GM04504 (cell line): ENCODE data around the gene SCRN1.

Experiments
- DNase-seq: peaks from one replicate; pipeline ENCODE4 v3.0.0-alpha.2; 2012; ENCODE audit warnings: low read depth

SCRN1 gene

GRCh38 chr7:29989257-29989995, at the start of gene SCRN1:
Gene SCRN1 (minus strand): TSS chr7:29989801. CDS start chr7:29969067, 20,734 bp downstream.
- peak; percentile 8 for DNase-seq

DNA sequence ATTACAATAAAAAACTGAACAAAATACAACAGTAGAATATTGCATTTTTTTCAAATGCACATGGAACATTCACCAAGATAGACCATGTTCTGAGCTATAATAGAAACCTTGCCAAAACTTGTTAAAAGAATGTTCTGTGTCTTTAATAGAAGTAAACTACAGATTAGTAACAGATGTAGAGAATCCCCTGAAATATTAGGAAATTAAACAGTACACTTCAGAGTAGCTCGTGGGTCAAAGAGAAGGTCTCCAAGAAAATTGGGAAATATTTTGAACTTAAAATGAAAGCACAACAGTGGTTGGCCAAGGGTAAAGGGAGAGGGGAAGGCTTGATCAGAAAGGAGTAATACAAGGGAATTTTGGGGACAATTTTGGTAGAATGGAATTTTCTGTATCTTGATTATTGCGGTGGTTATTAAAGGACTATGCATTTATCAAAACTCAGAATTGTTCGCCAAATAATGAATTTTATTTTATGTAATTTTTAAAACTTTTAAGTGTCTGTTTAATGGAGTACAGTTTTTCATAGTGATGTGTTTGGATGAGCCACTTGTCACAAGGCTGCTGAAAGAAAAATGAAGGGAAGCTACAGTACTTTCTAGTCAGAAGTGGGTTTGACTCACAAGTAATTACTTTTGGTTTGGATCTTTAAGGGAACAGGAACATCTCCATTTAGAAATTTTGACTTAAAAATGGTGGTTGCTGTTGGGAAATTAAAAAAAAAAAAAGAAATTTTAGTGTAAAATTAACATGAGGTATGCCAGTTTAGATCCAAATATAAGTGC, 48.8 kb upstream of the SCRN1 start:
- no peak for DNase-seq

DNA sequence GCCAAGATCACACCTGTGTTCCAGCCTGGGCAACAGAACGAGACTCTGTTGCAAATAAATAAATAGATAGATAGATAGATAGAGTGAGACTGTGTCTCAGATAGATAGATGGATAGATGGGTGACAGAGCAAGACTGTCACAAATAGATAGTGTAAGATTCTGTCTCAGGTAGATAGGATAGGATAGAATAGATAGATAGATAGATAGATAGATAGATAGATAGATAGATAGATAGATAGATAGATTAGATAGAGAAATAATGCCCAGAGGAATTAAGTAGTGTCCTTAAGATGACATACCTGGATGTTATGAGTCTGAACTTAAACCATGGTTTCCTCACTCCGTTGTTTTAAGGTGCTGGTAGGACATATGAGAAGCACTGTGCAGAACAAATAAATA, 46.6 kb upstream of the SCRN1 start:
- no peak for DNase-seq

DNA sequence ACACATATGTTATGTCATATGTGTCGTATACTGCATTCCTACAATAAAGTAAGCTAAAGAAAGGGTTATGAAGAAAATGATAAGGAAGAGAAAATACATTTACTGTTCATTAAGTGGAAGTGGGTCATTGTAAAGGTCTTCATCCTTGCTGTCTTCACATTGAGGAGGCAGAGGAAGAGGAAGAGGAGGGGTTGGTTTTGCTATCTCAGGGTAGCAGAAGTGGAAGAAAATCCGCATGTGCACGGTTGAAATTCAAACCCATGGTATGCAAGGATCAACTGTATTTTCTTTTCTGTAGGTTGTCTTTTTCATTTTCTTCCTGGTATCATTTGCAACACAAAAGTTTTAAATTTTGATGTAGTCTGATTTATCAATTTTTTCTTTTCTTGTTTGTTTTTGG, 44.9 kb upstream of the SCRN1 start:
- no peak for DNase-seq

DNA sequence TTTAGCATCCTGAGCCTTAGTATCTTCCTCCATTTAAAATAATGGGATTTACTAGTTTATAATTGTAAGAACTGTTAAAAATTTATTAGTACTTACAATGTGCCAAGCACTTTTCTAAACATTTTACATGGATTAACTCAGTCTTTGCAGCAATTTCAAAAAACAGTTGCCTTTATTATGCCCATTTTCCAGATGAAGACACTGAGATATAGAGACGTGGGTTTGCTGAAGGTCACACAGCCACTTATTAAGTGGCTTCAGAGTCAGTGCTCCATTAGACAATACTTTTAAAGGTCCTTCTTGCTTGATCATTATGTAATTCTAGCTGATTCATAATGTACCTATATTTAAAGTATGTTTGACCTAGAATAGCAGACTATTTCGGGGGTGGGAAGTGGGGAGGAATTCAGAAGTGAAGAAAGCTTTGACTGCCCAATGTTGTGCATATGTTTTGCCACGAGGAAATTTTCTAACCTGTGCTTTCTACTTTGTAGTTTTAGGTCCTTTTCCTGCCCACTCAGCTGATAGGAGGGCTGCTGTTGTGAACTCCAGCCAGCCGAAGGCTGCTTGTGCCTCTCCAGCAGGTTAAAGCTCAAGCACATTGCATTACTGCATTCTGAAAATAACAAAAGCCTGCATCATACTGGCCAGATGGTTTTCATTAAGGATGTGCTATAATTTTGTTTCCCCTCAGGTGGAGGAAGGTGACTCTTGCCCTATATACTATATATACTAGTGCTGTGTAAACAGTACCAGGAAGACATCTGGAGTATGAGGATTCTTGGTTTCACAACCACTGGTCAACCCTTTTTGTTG, 42.9 kb upstream of the SCRN1 start:
- no peak for DNase-seq

DNA sequence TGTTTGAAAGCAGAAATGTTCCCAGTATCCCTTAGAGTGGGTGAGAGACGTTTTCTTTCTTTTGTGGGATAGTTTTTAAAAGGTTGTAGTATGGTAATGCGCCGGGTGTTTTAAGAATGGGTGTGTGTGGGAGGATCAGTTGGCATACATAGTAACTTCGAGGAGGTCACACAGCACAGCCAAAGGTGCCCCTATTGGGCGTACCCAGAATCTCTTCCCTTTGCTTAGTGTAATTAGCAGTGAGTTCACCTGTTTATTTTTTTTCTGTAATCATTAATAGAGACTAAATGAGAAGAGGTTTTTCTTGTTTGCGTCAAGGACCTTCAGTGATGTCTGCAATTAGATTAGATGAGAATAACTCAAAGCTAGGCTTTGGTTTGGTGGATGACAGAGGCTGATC, 40.1 kb upstream of the SCRN1 start:
- no peak for DNase-seq

GRCh38 chr7:30028749-30029635, 39.4 kb upstream of the SCRN1 start:
- no peak for DNase-seq

DNA sequence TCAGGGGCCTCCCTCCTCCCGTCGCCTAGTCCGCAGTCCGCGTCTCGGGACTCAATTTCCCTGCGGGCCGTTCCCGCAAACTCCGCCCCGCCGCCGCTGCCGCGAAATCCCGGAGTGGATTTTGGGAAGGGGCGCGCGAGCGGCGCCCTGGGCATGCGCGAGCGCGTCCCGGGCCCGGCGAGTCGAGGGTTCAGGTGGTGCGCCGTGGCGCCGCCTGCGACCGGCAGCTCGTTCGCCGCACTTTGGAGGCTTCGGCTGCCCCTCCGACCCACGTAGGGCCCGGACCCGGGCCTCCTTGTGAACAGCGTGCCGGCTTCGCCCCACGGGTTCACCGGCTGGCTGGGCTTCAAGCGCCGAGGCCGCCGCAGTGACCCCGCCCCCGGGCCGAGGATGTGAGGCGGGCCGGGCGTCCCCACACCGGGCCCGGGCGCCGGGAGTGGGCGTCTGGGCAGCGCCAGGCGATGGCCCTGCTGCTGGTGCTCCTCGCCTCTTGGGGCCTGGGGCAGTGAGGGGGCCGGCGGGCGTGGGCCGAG, 38.7 kb upstream of the SCRN1 start, which contains the start of gene PLEKHA8:
Gene PLEKHA8, plus strand, starts transcription at position 197 of the 533 bp plus-strand sequence. CDS start 351 bp downstream, outside the sequence.
- DNase-seq, result peak; percentile 65

DNA sequence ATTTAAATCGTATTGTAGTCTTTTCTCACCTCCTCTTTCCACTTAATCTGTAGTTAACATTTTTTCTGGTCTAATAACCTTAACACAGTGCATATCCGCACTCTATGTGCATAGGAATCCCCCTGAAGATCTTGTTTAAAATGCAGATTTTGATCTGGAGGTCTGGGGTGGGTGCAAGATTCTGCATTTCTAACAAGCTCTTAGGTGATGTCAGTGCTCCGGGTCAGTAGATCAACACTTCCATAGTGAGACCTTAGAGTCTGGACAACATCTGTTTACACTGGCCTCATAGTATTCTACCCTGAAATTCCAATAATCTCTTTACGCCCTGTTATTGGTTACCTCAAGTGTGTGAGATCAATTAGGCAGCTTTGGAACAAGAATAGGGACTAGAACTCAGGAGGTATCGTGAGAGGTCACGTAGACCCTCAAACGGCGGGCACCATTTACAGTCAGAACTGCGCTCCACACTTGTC, 38.2 kb upstream of the SCRN1 start:
- no peak for DNase-seq

DNA sequence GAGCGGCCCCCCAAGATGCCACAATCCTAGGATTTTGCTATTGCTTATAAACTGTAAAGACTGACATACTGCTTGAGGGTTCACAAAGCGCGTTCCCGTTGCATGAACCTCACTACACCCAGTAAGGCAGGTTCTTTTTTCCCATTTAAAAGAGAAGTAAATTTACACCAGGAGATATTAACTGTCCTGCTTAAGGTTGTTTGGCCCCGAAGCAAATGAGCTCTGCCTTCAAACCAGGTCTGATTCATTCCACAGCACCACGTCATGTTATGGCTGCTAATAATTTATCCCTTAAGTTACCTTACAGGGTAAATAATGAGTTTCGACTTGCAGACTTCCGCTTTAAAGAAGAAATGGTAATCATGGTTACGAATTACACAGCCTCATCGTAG, 37.5 kb upstream of the SCRN1 start:
- no peak for DNase-seq

DNA sequence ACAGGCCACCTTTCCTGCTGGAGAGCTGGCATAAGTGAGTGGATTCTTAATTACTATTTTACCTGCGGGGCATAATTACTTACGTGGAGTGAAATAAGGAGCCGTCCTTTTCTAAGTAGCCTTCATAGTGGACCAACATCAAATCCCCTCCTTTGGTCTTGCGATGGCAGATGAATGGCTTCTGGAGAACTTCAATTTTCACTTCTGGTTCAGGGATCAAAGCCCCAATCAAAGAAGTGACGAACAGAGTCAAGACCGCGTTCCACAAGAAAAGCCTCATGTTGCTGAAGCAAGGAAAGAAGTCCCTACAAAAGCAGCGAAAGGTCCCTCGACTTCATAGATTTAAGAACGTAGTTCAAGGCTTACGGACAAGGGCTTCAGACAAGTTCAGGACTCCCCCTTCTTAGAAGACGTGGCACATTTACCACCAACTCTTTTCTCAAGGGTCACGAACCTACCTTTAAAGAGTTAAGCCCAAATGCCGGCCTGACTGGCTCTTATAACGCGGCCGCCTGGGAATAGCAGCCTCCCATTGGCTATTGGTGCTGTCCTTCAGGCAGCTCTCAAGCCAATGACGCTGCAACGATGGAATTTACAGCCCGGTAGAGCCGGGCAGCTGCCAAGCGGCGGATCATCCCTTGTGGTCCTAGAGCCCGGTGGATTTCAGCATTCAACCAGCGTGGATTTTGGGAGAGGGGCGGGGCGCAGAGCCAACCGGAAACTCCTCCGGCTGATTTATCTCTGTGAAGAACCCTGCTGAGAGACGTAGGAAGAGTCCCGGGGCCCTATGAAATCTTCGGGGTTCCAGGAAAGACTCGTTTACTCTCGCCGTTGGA, 36.8 kb upstream of the SCRN1 start, which contains the start of gene FKBP14:
Gene FKBP14, minus strand, starts transcription at position 474 of the 836 bp plus-strand sequence. Its CDS starts 194 bp downstream, at position 280.
- DNase-seq, result peak; percentile 99

- no peak for DNase-seq
These were observed 33.9 kb upstream of the SCRN1 start for GRCh38 chr7:30023524-30023923.

- no peak for DNase-seq
These were observed 33.4 kb upstream of the SCRN1 start for GRCh38 chr7:30022991-30023390.

DNA sequence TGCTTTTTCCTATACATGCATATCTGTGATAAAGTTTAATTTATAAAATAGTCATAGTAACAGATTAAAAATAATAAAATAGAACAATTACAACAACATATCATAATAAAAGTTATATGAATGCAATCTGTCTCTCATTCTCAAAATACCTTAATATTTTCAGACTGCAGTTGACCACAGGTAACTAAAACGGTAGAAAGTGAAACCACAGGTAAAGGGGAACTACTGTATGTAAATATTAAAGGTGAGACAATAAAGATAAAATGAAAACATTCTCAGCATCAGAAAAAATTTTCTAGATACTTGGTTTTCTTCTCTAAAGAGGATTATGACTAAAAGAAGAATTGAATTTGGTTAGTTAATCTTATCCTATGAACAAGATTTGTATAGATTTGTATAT, 30.9 kb upstream of the SCRN1 start:
- DNase-seq, result no peak

DNA sequence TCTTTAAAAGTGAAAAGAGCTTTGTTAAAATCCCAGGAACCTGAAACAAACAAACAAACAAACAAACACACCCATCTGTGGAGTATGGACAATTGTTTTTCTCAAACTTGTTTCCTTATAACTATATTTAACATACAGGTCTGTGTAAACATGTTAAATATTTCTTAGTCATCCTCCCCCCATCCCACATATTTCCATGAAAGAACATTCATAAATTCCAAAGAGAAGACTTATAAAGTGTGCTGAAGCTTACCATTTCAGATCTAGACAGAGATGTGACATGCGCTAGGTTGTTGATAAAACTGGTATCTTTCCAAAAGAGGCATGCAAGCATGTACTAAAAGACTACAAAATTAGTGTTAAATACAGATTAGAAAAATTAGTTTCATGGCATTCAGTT, 30.4 kb upstream of the SCRN1 start:
- DNase-seq, result no peak

DNA sequence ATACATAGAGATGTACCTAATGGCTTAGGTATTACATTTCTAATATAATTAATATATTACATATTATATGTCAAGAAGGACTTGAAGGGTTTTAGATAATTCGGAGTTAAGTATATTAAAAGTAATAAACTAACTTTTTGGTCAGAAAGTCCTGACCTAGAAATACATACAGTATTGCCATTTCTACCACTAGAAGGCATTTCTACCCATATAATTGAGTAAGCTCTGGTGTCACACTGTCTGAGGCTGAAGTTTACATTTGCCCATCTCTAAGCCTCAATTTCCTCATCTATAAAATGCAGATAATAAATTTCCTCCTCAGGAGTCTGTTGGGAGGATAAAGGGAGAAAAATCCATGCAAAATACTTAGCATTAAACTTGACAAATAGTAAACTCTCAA, 29.8 kb upstream of the SCRN1 start:
- DNase-seq, result no peak

- no peak for DNase-seq
These were observed 28.9 kb upstream of the SCRN1 start for GRCh38 chr7:30018451-30018850.

DNA sequence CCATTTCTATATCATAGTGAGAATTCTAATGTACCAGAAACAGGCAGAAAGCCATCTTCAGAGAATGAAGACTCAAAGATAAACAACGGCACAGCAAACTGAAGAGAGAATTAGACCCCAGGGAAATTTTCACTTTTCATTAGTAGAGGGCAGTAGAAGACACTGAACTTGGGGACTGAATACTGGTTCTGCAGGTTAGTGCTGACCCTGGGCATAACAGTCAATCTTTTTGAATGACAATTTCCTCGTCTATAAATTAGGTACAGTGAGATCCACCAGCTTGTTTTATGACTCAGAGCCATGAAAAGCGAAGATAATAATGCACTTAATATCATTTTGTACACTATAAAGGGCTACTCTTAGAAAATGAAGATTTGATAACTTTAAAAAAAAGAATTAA, 23.2 kb upstream of the SCRN1 start:
- DNase-seq, result no peak

DNA sequence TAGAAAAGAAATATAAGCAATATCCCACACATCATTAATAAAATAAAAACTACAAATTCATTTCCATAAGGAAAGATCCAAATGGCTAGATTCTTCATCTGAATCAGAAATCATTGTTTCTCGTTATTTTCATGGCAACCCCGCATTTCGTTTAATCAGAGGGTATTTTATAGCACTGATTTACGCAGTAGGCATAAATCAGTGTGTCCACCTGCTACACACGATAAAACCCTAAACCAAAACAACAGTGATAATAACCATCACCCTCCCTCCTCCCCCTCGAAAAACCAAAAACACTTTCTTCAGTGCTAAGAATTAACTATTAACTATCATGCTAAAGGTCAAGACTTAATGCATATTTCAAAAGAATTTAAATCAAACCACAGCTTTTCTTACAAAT, 20.4 kb upstream of the SCRN1 start:
- no peak for DNase-seq

GRCh38 chr7:30005464-30005863, 15.9 kb upstream of the SCRN1 start:
- DNase-seq, result no peak
